Renal pelvis (tissue), 4 donors: Measurements from ENCODE around the gene VSTM4. TPM values are rescaled to one million over a fixed set of nuclear protein-coding genes. Genes with fewer than 3 reads are reported as not detected.

ENCODE experiments used
- DNase-seq: peaks from one replicate; pipeline ENCODE4 v3.0.0-alpha.2; 2013
- polyA plus RNA-seq, 3 donors: library from polyadenylated mRNA; unstranded; fragments of 120-200 nt; gene quantifications; one replicate each; pipeline ENCODE4 v1.2.1, GENCODE V29; 2013; ENCODE audit not compliant: insufficient read length in 3 of 3

The VSTM4 gene
- polyA plus RNA-seq, 3 donors = 12.2 to 13.4 (median 12.6) TPM

DNA sequence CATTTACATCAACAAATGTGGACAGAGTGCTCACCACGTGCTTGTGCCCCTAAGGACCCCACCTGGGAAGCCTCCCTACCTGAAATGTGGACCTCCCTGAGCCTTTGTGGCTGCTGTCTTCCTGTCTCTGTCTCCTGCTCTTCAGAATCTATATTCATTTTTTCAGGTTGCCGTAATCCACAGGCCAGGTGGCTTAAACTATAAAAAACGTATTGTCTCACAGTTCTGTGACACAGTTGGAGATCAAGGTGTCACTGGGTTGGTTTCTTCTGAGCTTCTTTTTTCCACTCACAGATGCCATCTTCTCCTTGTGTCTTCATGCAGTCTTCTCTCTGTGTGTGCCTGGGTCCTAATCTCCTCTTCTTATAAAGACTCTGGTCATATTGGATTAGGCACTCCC, 5.6 kb upstream of the VSTM4 start:
- no peak for DNase-seq

- no peak for DNase-seq
Observed at GRCh38 chr10:49119746-49120145, 4.4 kb upstream of the VSTM4 start.

DNA sequence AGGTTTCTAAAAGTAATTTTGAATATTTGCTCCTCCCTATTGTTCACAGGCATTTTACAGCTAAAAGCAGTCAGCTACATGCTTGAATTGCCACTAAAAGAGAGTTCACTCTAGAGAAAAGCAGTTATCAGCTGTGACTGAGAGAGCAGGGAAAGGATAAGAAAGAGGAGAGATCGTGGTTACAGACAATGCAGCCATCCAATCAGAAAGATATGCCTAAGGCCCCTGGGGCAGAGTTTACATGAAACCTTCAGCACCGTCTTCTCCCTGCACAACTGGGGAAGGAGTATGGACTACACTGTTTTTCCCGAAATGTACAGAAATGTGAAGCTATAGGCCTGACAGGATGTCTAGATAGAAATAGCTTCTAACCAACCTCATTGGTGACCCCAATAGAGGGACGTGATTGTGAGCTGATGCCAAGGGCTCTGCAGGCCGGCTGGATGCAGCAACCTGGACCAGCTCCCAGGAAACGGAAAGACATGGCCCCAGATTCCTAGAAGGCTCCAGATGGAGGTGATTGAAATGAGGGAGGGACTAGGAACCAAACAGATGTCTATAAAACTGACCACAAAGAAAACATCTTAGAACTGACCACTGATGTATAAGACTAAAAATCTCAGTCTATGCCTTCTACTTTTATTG, 3.2 kb upstream of the VSTM4 start:
- DNase-seq = no peak

DNA sequence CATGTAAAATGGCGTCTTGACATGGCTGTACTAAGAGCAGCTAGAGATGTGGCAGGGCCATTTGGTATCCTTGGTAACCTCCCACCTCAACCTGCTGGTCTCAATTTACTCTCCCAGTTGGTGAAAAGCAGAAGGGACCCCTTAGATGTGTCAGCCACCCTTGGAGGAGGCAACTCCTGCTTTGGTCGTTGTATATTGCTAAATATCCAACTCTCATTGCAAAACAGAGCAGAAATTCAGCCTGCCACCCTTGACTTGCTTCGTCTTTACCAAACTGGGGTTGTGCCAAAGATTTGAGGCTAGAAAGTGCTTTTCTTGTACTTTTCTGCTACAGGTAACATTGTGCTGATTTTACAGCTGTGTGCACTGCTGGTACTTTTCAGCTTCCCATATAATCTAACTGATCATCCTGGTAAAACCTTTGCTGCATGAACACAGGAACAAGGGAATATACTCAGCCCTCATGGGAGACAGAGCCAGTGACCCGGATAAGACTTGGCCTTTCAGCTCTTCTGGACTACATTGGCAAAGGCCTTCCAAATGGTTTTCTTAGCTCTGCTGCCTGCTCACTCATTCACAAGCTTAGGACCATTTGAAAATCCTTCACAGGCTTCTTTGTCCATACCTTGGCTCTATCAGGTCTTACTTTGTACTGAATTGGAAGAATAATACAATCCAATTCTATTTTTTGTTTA, 2.2 kb upstream of the VSTM4 start:
- DNase-seq = no peak

DNA sequence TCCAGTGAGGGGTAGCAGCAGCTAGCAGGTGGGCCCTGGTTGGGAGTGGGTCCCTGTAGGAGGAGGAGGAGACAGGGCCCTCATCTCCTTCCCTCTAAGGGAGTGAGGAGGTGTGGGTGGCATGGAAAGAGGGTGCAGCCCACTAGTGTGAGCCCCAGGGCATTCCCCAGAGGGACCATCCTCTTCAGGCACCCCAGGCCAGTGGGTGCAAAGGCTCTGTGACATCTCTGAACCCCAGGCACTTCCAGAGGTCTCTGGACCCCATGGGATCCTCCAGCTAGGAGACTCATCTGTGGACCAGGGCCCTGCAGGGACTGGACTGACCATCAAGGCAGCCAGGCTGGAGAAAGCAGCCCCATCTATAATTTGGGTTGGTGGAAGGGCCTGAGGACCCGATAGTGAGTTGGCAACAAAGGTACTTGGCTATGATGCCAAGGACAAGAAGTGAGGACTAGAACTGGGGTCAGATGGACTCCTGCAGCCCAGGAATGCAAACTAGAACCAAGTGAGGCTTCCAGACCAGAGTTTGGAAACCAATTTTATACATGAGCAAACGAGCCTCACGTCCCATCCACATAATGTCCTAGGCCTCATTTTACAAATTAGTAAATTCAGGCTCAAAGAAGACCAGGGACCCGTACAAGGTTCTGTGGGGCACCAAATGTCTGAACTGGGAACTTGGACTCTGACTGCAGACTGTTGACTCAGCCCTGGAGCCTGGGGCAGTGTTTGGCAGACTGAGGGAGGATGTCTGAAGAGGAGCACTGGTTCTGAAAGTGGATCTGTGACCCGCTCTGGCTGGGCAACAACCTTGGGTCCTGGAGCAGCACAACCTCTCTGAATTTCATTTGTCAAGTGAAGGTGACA, 1.4 kb upstream of the VSTM4 start:
- no peak for DNase-seq

DNA sequence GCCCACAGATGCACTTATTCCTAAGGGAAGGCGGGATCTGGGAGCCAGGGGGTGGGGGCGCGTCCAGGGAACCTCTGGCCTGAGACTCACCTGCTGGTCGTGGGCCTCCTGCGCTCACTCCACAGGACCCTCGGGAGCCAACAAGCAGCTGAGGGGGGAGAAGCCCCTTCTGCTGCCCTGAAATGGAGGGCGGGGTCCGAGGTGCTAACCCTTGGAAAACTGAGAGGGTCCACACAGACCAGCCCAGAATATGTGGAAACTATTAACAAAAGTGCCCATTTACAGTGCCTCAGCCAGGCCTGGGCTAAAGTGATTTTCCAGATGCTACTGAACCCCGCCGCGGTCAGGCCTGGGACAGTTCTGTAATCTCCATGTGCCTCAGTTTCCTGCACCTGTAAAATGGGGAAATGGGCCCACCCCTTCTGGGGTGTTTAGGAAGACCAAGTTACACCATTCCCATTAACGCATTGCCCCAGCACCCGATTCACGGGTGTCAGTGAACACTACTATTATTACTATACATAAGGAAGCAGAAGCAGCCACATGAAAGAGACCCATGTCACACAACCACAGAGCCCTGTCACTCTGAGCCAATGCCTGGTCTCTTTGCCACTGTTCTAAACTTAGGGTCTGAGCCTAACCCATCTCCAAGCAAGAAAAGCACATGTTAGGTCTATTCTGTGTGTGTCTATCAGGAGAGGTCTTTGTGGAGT, 630 bp upstream of the VSTM4 start:
- DNase-seq = no peak

GRCh38 chr10:49114718-49115014, 656 bp downstream of the VSTM4 start:
- DNase-seq = no peak

DNA sequence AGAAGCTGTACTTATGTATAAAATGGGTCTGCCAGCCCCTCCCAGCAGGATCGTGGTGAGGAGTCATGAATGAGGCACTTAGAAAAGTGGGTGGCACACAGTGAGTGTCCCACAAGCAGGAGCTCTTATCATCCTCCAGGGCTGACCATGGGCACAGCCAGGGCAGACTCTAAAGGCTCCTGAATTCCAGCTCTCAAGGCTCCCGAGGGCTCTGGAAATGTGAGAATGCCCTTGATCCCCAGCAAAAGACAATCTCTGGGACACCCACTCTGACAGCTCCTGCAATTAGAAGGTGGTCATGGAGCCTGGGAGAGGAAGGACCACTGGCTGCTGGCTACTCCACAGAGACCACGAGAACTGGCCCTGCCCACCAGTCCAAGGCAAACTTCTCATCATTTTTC, 1.6 kb downstream of the VSTM4 start:
- DNase-seq = no peak

DNA sequence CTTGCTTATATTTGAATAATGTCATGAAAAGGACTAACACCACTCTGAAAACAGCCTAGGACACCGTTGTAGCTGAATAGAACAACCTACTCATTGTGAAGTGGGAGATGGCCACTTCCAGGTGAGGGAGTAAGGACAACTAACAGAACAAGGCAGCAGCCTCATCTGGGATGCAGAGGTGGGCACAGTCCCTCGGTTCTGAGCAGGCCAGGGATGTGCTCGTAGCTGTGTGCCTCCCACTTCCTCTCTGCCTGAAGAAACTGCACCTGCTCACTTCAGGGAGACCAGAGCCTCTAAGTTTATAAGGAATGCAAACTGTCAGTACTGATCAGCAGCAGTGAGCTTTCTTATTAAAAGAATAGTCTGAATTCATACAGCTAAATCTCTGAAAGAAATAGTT, 2.5 kb downstream of the VSTM4 start:
- no peak for DNase-seq

GRCh38 chr10:49112098-49112497, 3.2 kb downstream of the VSTM4 start:
- no peak for DNase-seq

GRCh38 chr10:49111320-49111698, 4.0 kb downstream of the VSTM4 start:
- no peak for DNase-seq

GRCh38 chr10:49110684-49111319, 4.5 kb downstream of the VSTM4 start:
- DNase-seq = no peak

DNA sequence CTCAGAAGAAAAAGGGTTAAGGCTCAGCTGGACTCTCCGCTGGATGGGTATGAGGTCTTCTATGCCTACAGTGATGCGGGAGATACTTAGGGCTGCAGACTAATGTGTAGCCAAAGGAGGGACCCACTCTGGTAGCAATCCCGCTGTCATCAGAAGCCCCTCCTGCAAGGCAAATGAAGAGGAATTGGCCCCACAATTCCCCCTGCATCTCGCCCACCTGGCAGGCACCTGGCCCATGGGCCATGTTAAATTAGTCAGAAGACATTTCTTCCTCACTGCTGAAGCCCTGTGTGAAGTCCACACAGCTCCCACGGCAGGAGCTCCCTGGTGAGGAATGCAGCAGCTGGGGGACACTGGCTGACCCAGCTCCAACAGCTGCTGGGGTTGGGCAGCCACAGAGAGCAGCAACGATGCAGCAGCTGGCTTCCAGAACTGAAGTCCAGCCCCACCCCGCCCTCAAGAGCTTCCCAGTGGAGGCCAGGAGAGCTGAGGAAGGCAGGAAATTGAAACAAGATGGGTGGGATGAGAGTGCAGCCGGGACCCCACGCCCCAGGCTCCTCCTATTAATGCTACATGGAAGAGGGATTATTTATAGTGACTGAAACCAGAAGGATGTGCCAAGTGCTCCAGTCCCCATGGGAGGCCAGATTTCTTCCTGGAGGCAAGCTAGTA, 5.5 kb downstream of the VSTM4 start:
- peak; percentile 79 for DNase-seq

- DNase-seq = no peak
Observed at GRCh38 chr10:49108656-49109055, 6.7 kb downstream of the VSTM4 start.

DNA sequence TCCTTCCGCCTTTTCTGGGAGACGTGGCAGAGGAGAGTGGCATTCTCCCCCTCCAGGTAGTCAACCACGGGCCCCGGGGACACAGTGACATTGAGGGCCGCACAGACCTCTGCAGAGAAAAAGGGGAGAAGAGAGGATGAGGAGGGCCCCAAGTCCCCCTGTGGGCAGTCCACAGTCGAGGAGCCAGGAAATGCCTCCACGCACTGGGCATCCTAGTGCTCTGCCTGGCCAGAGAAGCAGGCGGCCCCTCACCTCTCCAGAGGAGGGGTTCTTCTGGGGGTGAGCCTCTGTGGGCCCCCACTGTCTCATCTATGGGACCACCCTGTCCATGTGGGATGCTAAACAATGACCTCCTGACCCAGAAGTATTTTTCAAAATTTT, 7.4 kb downstream of the VSTM4 start:
- DNase-seq = no peak

- DNase-seq = no peak
Observed at GRCh38 chr10:49107111-49107886, 8.0 kb downstream of the VSTM4 start.

- no peak for DNase-seq
Observed at GRCh38 chr10:49106451-49106850, 8.9 kb downstream of the VSTM4 start.

- no peak for DNase-seq
Observed at GRCh38 chr10:49105076-49105475, 10.2 kb downstream of the VSTM4 start.

DNA sequence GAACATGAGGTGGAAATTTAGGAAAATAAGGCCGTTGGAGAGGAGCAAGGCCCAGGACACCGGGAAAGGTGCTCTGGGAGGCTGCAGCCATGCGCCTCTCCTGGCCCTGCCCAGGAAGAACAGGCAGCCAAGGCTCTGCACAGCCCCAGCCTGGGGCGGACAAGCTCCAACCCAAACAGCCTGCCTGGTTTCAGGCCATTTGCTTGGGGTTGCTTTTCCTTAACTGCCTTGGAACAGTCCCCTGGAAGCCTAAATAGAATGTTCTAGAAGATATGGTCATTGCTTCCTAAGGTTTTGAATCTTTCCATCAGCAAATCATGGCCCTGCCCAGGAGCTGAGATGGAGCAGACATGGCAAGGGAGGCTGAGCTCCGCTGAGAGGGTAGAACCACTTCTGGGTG, 11.0 kb downstream of the VSTM4 start:
- no peak for DNase-seq

DNA sequence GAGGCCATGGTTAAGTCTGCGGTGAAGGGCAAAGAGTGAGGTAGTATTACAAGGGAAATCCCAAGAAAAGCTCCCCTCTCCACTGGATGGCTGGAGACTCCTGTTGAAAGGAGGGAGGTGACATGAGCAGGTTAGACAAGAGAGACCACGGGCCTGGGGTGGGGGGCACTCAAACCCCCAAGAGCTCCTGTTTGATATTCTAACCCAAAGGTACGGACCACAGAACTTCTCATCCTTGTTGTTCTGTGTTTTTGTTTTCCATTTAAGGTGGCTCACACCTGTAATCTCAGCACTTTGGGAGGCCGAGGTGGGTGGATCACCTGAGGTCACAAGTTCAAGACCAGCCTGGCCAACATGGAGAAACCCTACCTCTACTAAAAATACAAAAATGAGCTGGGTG, 11.6 kb downstream of the VSTM4 start:
- DNase-seq = no peak

DNA sequence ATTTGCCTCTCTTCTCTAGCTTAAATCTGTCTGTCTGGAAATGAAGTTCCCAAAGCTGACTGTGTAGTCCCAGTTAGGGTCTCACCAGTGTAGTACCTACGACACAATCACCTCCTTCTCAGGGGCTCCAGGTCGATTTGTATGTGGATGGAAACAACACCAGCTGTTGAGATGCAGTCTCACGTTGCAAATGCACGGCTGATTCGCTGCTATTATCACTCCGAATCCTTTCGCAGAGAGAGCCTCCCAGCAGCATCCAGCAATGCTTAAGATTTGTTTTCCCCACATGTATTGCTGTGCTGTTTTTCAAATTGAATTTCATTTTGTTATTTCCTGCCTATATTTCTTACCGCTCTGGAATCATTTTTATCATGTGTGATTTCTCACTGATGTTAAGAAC, 16.3 kb downstream of the VSTM4 start:
- no peak for DNase-seq
